HCT116 (cell line): Measurements from ENCODE around the gene EML2. TPM values are rescaled to one million over a fixed set of nuclear protein-coding genes. Genes with fewer than 3 reads are reported as not detected.

Experiments
- ATAC-seq: fragments of 200-7000 bp; cut with Tn5 transposase; 2 replicates; pipeline ENCODE4 v1.9.1; 2020; ENCODE audit warnings: mild to moderate bottlenecking, moderate library complexity
- BruUV-seq: library from RNA; stranded (reverse); fragments of 400-500 nt; replicated peaks from 2 replicates; lab custom pipeline; 2021; lab: Mats Ljungman, UMichigan
- CTCF ChIA-PET: fragments of 300-600 bp; sonication (Branson Sonifier 250); formaldehyde crosslinking; loops from one replicate; lab custom pipeline; 2021; ENCODE audit warnings: antibody characterized with exemption; lab: Charles Lee
- POLR2A ChIA-PET: fragments of 300-600, 350-600 bp; sonication (Branson Sonifier 250); formaldehyde crosslinking; loops from one replicate; lab custom pipeline; 2021; ENCODE audit warnings: antibody characterized with exemption; lab: Charles Lee
- RAD21 ChIA-PET, 2 experiments: fragments of 300-600 bp; sonication (Branson Sonifier 250); formaldehyde crosslinking; loops; one replicate each; lab custom pipeline; 2023; ENCODE audit warnings: low total read pairs in 2 of 2; ENCODE audit not compliant: uncharacterized antibody in 2 of 2, unreplicated experiment in 2 of 2, low non-redundant PET in 1 of 2; lab: Charles Lee
- DNase-seq: peaks from one replicate; pipeline ENCODE4 v3.0.0-alpha.2; 2010; ENCODE audit warnings: low read depth, low spot score
- H2AFZ ChIP-seq: fragments of 200-600 bp; shearing (Covaris generic), sonication (generic); 2 replicates; pipeline ENCODE4 v1.6.1; 2017; ENCODE audit warnings: low read depth, mixed run types, mixed read lengths, antibody characterized with exemption, low read length; ENCODE audit not compliant: poor library complexity, severe bottlenecking
- H3K27ac ChIP-seq: 2 replicates; pipeline ENCODE4 v1.5.1; 2012; ENCODE audit warnings: low read depth, low read length
- H3K27me3 ChIP-seq: fragments of 200-600 bp; sonication (generic); 2 replicates; pipeline ENCODE4 v1.6.1; 2016; ENCODE audit warnings: mixed run types, low read length, mixed read lengths; ENCODE audit not compliant: insufficient read depth
- H3K36me3 ChIP-seq, 2 experiments: fragments of 200-500 bp in 1 of 2; fragments of 200-600 bp in 1 of 2; sonication (Bioruptor generic) in 1 of 2; sonication (generic) in 1 of 2; 2 replicates each; pipeline versions ENCODE4 v1.5.1 to v1.6.1; 2014 to 2016; ENCODE audit warnings: low read length in 2 of 2, inconsistent platforms in 1 of 2, mixed read lengths in 1 of 2, mixed run types in 1 of 2; ENCODE audit not compliant: insufficient read depth in 2 of 2, control insufficient read depth in 1 of 2
- H3K4me1 ChIP-seq, 2 experiments: fragments of 200-600 bp in 1 of 2; sonication (generic) in 1 of 2; 2 replicates each; pipeline versions ENCODE4 v1.5.1 to v1.6.1; 2012 to 2017; ENCODE audit warnings: low read length in 2 of 2, inconsistent platforms in 1 of 2, mild to moderate bottlenecking in 1 of 2, mixed read lengths in 1 of 2, mixed run types in 1 of 2, moderate library complexity in 1 of 2; ENCODE audit not compliant: insufficient read depth in 2 of 2, control insufficient read depth in 1 of 2
- H3K4me2 ChIP-seq: fragments of 200-600 bp; sonication (generic); 2 replicates; pipeline ENCODE4 v1.6.1; 2017; ENCODE audit warnings: mixed run types, low read length, mixed read lengths
- H3K4me3 ChIP-seq, 2 experiments: fragments of 200-600 bp in 1 of 2; sonication (generic) in 1 of 2; replicated peaks in 1 of 2; 2 replicates each; pipeline ENCODE4 v1.5.1; 2011 to 2016; ENCODE audit warnings: low read length in 2 of 2, control low read depth in 1 of 2, low read depth in 1 of 2, mild to moderate bottlenecking in 1 of 2, mixed read lengths in 1 of 2, mixed run types in 1 of 2
- H3K79me2 ChIP-seq: fragments of 200-600 bp; sonication (generic); 2 replicates; pipeline ENCODE4 v1.6.1; 2017; ENCODE audit warnings: mild to moderate bottlenecking, mixed run types, low read length, moderate library complexity, mixed read lengths; ENCODE audit not compliant: insufficient read depth
- H3K9ac ChIP-seq: fragments of 200-600 bp; sonication (generic); 2 replicates; pipeline ENCODE4 v1.6.1; 2016; ENCODE audit warnings: low read length, mixed read lengths
- H3K9me2 ChIP-seq: fragments of 200-600 bp; sonication (generic), shearing (Covaris generic); 2 replicates; pipeline ENCODE4 v1.6.1; 2017; ENCODE audit warnings: mixed run types, mild to moderate bottlenecking, moderate library complexity; ENCODE audit not compliant: insufficient read depth
- H3K9me3 ChIP-seq, 2 experiments: fragments of 200-500 bp in 1 of 2; fragments of 200-600 bp in 1 of 2; sonication (Bioruptor generic) in 1 of 2; sonication (generic) in 1 of 2; 2 replicates each; pipeline ENCODE4 v1.6.1; 2014 to 2017; ENCODE audit warnings: low read length in 2 of 2, mixed read lengths in 2 of 2, inconsistent platforms in 1 of 2, low read depth in 1 of 2, mild to moderate bottlenecking in 1 of 2, mixed run types in 1 of 2, moderate library complexity in 1 of 2; ENCODE audit not compliant: control insufficient read depth in 1 of 2, insufficient read depth in 1 of 2
- H4K20me1 ChIP-seq: fragments of 200-600 bp; sonication (generic), shearing (Covaris generic); 2 replicates; pipeline ENCODE4 v1.6.1; 2017; ENCODE audit warnings: mixed run types, mild to moderate bottlenecking, moderate library complexity; ENCODE audit not compliant: insufficient read depth
- CEBPB ChIP-seq: IDR thresholded peaks from 2 replicates; pipeline ENCODE4 v1.6.1; 2012; ENCODE audit warnings: low read depth
- EGR1 ChIP-seq: IDR thresholded peaks from 2 replicates; pipeline ENCODE4 v1.6.1; 2012; ENCODE audit warnings: low read depth
- ELF1 ChIP-seq: IDR thresholded peaks from 2 replicates; pipeline ENCODE4 v1.6.1; 2012; ENCODE audit warnings: low read depth, borderline replicate concordance
- POLR2AphosphoS5 ChIP-seq: IDR thresholded peaks from 2 replicates; pipeline ENCODE4 v1.6.1; 2011; ENCODE audit warnings: mild to moderate bottlenecking, low read depth, low read length, moderate library complexity
- SP1 ChIP-seq: IDR thresholded peaks from 2 replicates; pipeline ENCODE4 v1.6.1; 2012; ENCODE audit warnings: low read depth
- TCF7L2 ChIP-seq: IDR thresholded peaks from 2 replicates; pipeline ENCODE4 v1.7.0; 2011; ENCODE audit warnings: borderline replicate concordance, inconsistent platforms; ENCODE audit not compliant: insufficient read depth, insufficient read length; ENCODE audit errors: extremely low read depth
- intact Hi-C: fragments of 100-400 bp; cut with micrococcal nuclease; formaldehyde crosslinking; loops from 2 replicates; pipeline ENCODE4 v1.10.0; 2022
- total RNA-seq: library from RNA; stranded (reverse); gene quantifications from one replicate; pipeline ENCODE4 v1.2.1, GENCODE V29; 2021; ENCODE audit not compliant: unreplicated experiment
- TF ChIP-seq, protein P1 (sequence below), 3 experiments: fragments of 200-600 bp in 1 of 3; sonication (generic) in 1 of 3; IDR thresholded peaks in 2 of 3; conservative IDR thresholded peaks in 1 of 3; 2 replicates each; pipeline ENCODE4 v1.5.1; 2012 to 2017; ENCODE audit warnings: low read depth in 2 of 3, low read length in 2 of 3, antibody characterized with exemption in 1 of 3, borderline replicate concordance in 1 of 3, control low read depth in 1 of 3, mild to moderate bottlenecking in 1 of 3, mixed read lengths in 1 of 3, mixed run types in 1 of 3, moderate library complexity in 1 of 3; ENCODE audit not compliant: insufficient read depth in 1 of 3
- TF ChIP-seq, protein P2 (sequence below): IDR thresholded peaks from 2 replicates; pipeline ENCODE4 v1.6.1; 2012
- TF ChIP-seq, protein P3 (sequence below): IDR thresholded peaks from 2 replicates; pipeline ENCODE4 v1.6.1; 2012

EML2 gene
- total RNA-seq, 1 experiment from 2014 or later, result 131 TPM

DNA sequence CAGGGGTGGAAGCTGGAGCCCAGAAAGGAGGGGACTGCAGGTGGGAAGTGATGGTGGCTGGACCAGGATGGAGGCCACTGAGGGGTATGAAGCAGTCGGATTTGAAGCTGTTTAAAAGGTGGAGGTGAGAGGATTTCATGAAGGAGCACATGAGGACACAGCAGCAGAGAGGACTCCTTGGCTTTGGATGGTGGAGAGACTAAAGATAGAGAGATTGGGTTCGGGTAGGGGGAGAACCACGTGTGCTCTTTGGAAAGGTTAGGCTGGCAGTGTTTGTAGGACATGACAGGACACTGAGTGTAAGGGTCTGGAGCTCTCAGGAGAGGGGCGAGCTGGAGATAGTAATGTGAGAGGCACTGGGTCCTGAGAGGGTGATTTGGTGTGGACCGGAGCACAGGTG, 43.7 kb upstream of the EML2 start:
- DNase-seq (no peak), ATAC-seq (no peak)
- ChIA-PET POLR2A (interaction anchor here (2.0 kb wide), 1 partner anchor 9 kb away, joined by 7 read pairs; the partner anchor contains the start of genes QPCTL and SNRPD2), RAD21 (no interaction called here), CTCF (interaction anchor here (0.9 to 3.3 kb wide), 3 partner anchors 9 to 12 kb away, joined by 3 to 18 read pairs (median 3); partner anchors contain the start of genes QPCTL and SNRPD2)
- H4K20me1 ChIP-seq, result no peaks in the 10 kb centered on the region
- peak overlapping the region; percentile 43; the same call in 1 of the 2 replicates for H3K27ac ChIP-seq
- H3K9me2 ChIP-seq, result no peaks in the 10 kb centered on the region
- no peak for TF ChIP-seq EGR1
- TF ChIP-seq, protein P1, sequence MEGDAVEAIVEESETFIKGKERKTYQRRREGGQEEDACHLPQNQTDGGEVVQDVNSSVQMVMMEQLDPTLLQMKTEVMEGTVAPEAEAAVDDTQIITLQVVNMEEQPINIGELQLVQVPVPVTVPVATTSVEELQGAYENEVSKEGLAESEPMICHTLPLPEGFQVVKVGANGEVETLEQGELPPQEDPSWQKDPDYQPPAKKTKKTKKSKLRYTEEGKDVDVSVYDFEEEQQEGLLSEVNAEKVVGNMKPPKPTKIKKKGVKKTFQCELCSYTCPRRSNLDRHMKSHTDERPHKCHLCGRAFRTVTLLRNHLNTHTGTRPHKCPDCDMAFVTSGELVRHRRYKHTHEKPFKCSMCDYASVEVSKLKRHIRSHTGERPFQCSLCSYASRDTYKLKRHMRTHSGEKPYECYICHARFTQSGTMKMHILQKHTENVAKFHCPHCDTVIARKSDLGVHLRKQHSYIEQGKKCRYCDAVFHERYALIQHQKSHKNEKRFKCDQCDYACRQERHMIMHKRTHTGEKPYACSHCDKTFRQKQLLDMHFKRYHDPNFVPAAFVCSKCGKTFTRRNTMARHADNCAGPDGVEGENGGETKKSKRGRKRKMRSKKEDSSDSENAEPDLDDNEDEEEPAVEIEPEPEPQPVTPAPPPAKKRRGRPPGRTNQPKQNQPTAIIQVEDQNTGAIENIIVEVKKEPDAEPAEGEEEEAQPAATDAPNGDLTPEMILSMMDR (IDR thresholded peaks at IDR 0.05 in 2 of 3, conservative IDR thresholded peaks at IDR 0.05 in 1 of 3; ENCODE audit: borderline replicate concordance in 1 of 3, insufficient read depth in 1 of 3, low read depth in 2 of 3, low read length in 2 of 3), result no peak
- no peak for TF ChIP-seq SP1
- TF ChIP-seq POLR2AphosphoS5, result 0 out of 2 replicates have a peak, but pooled peaks have one; percentile 20
- intact Hi-C loops, result no loop called here
- no peaks in the 10 kb centered on the region for H3K9me3 ChIP-seq
- peaks cover 11 to 24% of the 10 kb centered on the region in 2 experiments for H3K4me1 ChIP-seq
- no peak overlapping the region for H3K4me2 ChIP-seq
- H3K9ac ChIP-seq, result no peak overlapping the region
- peaks cover 6% of the 10 kb centered on the region for H3K79me2 ChIP-seq
- H3K4me3 ChIP-seq, result no peak overlapping the region
- H3K36me3 ChIP-seq, result peaks cover 18 to 27% of the 10 kb centered on the region in 2 experiments
- no peaks in the 10 kb centered on the region for H3K27me3 ChIP-seq
- no TSS peak for BruUV-seq
- no peak overlapping the region for H2AFZ ChIP-seq

DNA sequence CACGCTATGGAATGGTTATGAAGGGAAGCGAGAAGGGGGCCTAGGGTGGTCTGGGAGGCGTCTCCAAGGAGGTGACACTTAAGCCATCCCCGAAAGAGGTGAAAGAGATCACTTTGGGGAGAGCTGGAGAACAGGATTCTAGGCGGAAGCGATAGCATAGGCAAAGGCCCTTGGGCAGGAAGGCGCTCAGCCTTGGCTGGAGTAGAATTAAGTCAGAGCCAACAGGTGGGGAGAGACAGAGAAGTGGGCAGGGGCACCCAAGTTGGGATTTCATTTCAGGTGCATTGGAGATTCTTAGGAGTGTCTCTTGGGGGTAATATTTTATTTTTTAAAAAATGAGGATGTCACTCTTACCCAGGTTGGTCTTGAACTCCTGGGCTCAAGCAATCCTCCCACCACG, 42.9 kb upstream of the EML2 start:
- peak overlapping the region; percentile 88 for H3K4me2 ChIP-seq
- TF ChIP-seq TCF7L2 (no peak), CEBPB (no peak), ELF1 (no peak)
- TF ChIP-seq, protein P2, sequence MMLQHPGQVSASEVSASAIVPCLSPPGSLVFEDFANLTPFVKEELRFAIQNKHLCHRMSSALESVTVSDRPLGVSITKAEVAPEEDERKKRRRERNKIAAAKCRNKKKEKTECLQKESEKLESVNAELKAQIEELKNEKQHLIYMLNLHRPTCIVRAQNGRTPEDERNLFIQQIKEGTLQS, result no peak
- TF ChIP-seq, protein P3, sequence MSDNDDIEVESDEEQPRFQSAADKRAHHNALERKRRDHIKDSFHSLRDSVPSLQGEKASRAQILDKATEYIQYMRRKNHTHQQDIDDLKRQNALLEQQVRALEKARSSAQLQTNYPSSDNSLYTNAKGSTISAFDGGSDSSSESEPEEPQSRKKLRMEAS, result peak; percentile 7; the same call in 1 of the 2 replicates
- TF ChIP-seq, protein P1 (IDR thresholded peaks at IDR 0.05 in 2 of 3, conservative IDR thresholded peaks at IDR 0.05 in 1 of 3; ENCODE audit: borderline replicate concordance in 1 of 3, insufficient read depth in 1 of 3, low read depth in 2 of 3, low read length in 2 of 3), result no peak
- H3K9ac ChIP-seq, result peak overlapping the region; percentile 61
- H3K9me2 ChIP-seq, result no peaks in the 10 kb centered on the region
- DNase-seq, result no peak
- ChIA-PET RAD21 (no interaction called here), POLR2A (interaction anchor here (2.0 kb wide), 1 partner anchor 10 kb away, joined by 7 read pairs; the partner anchor contains the start of genes QPCTL and SNRPD2), CTCF (interaction anchor here (0.9 to 3.3 kb wide), 5 partner anchors 10 to 88 kb away, joined by 3 to 18 read pairs (median 3); partner anchors contain the start of genes QPCTL and SNRPD2)
- no peaks in the 10 kb centered on the region for H3K9me3 ChIP-seq
- peaks cover 10 to 19% of the 10 kb centered on the region in 2 experiments; a peak in 3 of 4 replicates for H3K36me3 ChIP-seq
- BruUV-seq, result no TSS peak
- ATAC-seq, result no peak
- no peaks in the 10 kb centered on the region for H4K20me1 ChIP-seq
- H3K4me3 ChIP-seq, result peak overlapping the region; percentile 5 to 56; a peak in 3 of 4 replicates
- H3K4me1 ChIP-seq, result peaks cover 16 to 29% of the 10 kb centered on the region in 2 experiments
- no peak overlapping the region for H2AFZ ChIP-seq
- peak overlapping the region; percentile 82 for H3K27ac ChIP-seq
- H3K79me2 ChIP-seq, result no peaks in the 10 kb centered on the region
- H3K27me3 ChIP-seq, result no peaks in the 10 kb centered on the region
- intact Hi-C loops, result no loop called here
